GM12874 (cell line): Measurements from ENCODE around the gene CLSTN2.

Experiments
- CTCF ChIP-seq: IDR thresholded peaks from 2 replicates; pipeline ENCODE4 v1.5.1; 2011; ENCODE audit warnings: low read depth, mild to moderate bottlenecking, control low read depth, low read length, moderate library complexity; ENCODE audit not compliant: insufficient read depth

Gene CLSTN2

GRCh38 chr3:140529096-140529495, 594.1 kb downstream of the CLSTN2 start:
- no peak for TF ChIP-seq CTCF

- TF ChIP-seq CTCF, result no peak
These were observed 594.6 kb downstream of the CLSTN2 start for GRCh38 chr3:140529558-140529957.

- no peak for TF ChIP-seq CTCF
These were observed 595.1 kb downstream of the CLSTN2 start for GRCh38 chr3:140530131-140530530.

GRCh38 chr3:140530603-140531002, 595.6 kb downstream of the CLSTN2 start:
- TF ChIP-seq CTCF, result no peak

- no peak for TF ChIP-seq CTCF
These were observed 597.9 kb downstream of the CLSTN2 start for GRCh38 chr3:140532793-140533330.

- no peak for TF ChIP-seq CTCF
These were observed 602.1 kb downstream of the CLSTN2 start for GRCh38 chr3:140536926-140537726.

GRCh38 chr3:140537727-140538082, 602.7 kb downstream of the CLSTN2 start:
- TF ChIP-seq CTCF, result no peak
